Stimulated activated CD8-positive, alpha-beta memory T cell treated with anti-CD3 and anti-CD28 coated beads, Interleukin-12 subunit alpha, Interleukin-12 subunit beta, amount 100 ng/mL, for 4 hours (primary cell): Measurements from ENCODE around the gene TMED4.
"Not testable (repeated sequence)": the region's sequence is repeated elsewhere in the genome, so short reads cannot be mapped to it uniquely, and the experiment has no call there.

ENCODE experiments used
- DNase-seq: peaks from one replicate; pipeline ENCODE4 v3.0.0-alpha.2; 2020; ENCODE audit warnings: low read depth

Gene TMED4

DNA sequence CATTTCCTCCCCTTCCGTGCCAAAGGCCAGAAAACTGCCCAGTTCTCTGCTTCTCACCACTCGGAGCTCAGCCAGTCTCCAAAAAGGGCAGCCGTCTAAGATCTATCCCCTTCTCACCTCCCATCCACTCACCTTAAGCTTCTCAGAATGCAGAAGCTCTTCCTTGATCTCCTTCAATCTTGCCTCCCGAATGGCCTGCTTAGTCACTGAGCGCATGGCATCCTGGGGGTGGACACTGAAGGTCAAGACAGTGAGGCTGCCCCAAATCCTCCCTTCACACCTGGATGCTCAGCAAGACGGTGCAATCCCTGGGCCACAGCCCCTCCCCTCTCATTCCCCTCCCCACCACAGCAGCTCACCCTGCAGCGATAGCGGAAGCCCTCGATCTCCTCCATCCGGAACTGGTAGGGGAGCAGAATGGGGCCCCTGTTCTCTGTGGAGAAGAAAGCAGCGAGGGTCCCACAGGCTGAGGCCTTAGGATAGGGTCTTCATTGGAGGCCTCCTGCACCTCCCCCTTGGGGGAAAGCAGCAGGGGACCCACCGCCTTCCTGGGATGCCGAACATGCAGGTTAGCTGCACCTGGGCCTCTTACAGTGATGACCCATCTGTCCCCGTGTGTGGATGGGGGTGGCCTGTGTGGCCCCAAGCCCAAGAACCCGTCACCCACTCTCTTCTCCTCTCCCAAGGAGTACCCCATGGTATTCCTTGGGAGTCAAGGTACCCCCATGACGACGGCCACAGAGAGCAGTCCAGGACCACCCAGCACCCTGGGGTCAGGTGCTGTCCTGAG is 13.1 kb downstream of the TMED4 start:
- no peak for DNase-seq

DNA sequence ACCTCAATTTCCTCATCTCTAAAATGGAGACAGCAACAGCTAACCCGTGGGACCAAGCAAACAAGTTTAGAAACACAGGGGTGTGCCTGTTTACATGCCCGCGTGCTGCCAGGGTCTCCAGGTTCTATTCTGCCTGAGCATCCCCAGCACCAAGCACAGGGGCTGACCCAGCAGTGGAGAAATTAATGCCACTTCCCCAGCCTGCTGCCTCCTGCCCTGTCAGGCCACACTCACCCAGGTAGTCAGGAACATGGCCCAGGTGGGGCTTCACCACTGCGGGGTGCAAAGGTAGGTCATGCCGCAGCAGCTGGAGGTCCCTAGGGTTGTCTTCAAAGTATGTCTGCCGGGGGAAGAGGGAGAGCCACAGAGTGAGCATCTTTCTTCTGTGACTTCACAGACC is 14.1 kb downstream of the TMED4 start:
- no peak for DNase-seq

DNA sequence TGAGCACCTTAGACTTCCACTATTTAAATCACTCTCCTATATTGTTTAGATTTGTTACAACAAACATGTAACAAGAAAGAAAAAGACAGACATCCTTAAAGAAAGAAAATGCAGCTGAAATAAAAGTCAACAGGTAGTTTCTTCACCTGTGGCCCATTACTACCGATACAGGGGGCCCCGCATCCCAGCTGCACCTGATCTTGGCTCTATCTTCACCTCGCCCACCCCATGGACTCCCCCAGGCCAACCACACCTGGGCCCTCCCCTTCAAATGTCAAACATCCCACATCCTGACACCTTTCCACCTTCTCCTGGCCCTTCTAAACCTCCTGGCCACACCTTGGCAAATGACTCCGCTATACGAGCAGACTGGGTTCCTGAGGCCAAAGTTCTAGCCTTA is 15.4 kb downstream of the TMED4 start:
- DNase-seq, result no peak

DNA sequence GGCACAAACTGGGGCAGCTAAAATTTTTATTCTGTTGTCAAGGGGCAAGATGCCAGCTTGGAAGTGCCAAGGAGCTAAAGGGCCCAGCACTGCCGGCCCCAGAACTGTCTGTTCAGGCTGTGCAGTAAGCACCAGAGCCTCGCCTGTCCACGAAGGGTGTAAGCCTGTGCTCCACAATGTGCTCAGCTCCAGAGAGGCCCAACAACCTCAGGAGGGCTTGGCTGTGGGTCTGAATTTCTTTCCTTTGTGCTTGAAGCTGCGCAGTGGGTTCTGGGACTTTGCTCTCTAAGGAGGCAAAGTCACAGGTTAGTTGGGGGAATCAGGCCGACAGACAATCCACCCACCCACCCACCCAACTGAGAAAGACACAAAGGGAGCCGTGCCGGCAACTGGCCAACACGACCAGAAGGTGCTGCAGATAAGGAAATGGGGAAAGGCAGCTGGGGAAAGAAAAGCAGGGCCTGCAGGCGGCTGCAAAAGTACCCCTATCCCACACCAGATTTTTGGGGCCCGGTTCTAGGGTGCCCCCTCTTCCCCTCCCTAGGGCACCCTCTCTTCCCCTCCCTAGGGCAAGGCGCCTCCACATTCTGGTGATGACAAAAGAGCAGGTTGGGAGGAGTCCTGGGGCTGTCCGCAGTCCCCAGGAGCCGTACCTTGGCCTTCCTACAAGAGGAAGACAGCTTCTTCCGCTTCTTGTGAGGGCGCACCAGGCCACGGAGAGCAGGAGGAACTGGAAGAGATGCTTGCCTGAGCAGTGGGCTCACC is 16.1 kb downstream of the TMED4 start:
- DNase-seq, result no peak

DNA sequence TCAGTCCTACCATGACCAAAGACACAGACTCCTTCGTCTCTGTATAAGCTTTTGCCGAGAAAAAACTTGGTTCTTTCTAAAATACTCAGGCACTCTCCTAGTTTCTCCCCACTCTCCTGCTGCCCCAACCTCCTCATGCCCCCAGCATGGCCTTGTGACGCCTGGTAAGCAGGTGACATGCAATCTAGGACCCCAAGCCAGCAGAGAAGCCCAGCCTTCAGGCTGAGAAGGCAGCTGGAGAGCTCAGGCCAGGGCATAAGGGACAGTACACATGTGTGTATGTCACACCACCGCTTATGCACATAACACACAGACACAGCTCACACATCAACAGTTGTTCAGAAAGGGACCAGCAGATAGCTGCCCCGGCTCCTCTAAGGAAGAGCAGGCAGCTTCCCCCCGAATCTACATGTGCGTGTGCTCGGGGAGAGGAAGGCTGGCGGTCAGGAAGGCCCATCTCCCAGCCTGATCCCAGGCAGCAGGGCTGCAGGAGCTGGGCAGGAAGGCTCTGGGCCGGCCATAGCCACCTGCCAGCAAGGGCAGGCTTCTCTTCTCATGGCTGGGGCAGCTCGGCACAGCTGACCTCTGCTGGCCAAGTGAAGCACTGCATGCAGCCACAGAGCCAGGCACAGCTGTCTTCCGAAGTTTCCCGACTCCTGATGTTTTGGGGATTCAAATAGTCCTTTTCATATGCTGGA is 16.8 kb downstream of the TMED4 start:
- DNase-seq, result peak; percentile 36

DNA sequence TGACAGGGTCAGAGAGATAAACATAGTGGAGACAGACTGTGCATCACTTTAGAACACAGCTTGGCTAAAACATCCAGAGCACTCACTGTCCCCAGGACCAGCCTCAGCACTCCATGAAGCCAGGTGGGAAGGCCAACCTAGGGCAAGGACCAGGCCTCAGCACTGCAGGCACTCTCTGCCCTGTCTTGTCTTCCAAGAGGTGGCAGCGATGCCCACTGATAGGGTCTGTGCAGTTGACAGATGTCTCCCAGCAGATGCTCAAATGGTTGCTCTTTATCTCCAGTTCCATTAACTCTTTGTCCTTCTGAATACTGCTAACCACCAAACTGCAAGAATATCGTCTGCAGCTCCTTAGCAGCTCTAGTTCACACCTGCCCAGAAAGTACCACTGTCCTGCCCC is 17.4 kb downstream of the TMED4 start:
- no peak for DNase-seq

DNA sequence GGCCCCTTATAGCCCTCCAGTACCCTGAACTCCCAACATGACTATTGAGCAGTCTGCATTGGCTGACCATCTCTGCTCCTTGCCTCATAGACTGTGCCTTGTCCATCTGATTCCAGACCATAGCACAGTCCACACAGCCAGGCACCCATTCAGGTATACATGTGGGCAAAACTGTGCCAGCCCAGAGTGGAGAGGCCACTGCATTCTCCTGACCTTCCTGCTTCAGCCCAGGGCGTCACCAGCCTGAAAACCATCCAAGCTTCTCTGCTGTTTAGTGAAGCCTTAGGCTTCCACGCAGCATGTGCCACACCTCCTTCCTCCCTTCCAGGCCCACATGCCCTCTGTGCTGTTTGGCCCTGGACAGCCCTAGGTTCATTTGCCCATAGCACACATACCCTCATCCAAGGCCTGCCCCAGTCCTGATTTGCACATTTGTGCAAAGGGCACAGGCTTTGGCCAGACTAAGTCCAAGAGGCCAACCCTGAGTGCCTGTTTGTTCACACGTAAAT is 18.8 kb downstream of the TMED4 start:
- DNase-seq, result no peak

DNA sequence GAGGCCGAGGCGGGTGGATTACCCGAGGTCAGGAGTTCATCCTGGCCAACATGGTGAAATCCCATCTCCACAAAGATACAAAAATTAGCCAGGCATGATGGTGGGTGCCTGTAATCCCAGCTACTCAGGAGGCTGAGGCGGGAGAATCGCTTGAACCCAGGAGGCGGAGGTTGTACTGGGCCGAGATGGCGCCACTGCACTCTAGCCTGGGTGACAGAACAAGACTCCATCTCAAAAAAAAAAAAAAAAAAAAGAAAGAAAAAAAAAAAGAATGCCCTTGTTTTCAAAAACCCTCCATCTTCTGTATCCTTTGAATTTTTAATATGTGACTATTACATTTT is 19.4 kb downstream of the TMED4 start:
- not testable (repeated sequence) for DNase-seq

DNA sequence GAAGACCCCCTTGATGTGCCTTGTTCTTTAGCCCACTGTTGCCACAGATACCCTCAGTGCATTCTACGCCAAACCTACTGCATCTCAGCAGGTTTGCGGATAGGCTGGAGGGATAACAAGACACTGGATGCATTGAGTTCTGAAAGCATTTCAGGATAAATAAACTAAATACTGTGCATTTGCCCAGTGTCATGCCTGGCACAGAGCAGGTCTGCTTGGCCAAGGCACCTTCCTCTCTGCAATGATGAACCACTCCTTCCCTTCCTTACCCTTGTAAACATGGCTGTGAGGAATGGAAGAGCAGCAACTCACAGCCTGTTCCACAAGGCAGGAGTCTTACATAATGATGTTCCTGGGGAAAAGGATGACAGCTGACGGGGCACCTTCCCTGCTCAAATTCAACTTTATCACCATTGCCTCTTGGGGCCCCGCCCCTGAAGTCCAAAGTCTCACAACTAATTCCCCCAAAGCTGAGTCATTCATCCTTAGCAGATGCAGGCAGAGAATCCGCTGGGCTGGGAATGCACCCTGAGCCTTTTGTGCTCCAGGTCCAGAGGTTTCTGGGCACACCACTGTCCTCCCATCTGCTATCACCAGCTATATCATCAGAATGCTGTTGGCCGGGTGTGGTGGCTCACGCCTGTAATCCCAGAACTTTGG is 19.9 kb downstream of the TMED4 start:
- DNase-seq, result no peak

DNA sequence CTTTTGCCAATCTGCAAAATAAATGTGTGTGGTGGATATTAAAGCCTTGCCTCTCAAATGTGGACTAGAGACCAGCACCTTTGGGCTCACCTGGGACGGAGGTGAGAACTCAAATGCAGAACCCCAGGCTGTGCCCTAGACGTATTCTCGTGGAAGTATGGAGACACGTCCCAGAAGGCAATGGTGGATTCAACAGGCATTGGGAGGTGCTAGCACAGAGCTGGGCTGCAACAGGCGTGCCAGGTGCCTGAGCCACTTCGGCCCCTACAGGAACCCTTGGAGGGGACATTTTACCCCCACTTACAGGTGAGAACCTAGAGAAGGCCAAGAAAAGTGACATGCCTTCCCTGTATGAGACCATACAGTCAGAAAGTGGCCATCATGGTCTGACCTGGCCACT is 20.6 kb downstream of the TMED4 start:
- no peak for DNase-seq

DNA sequence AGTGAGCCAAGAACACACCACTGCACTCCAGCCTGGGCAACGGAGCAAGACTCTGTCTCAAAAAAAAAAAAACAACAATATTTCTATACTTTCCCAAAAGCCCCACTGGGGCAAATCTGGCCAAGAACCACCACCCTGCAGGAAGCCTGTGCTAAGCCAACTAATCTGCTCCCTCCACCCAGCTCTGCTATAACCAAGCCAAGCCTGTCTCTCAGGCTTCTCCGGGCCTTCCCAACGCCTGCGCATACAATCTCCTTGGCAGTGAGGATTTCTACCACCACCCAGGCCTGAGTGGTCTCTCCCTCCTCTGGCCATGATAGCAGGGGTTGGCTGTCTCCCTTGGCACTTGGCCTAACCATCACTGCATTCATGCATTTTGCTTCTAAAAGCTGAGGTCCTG is 22.5 kb downstream of the TMED4 start:
- DNase-seq, result no peak

DNA sequence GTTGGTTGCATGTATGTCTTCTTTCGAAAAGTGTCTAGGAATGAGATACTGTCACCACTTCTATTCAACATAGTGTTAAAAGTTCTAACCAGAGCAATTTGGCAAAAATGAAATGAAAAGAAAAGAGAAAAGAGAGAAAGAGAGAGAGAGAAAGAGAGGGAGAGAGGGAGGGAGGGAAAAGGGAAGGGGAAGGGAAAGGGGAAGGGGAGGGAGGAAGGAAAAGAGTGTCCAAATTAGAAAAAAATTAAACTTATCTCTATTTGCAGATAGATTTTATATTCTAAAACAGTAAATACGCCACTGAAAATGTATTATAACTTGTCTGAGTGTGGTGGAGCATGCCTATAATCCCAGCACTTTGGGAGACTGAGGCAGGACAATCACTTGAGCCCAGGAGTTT is 24.5 kb downstream of the TMED4 start:
- DNase-seq, result no peak

DNA sequence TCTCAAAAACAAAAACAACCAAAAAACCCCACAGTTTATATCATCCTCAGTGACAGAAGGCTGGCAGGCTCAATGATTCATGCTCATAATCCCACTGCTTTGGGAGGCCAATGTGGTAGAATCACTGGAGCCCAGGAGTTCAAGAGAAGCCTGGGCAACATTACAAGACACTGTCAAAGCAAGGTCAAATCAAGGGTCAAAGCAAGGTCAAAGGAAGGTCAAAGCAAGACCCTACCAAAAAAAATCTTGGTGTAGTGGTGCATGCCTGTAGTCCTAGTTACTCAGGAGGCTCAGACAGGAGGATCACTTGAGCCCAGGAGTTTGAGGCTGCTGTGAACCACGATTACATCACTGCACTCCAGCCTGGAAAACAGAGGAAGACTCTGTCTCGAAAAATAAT is 26.7 kb downstream of the TMED4 start:
- DNase-seq, result no peak

DNA sequence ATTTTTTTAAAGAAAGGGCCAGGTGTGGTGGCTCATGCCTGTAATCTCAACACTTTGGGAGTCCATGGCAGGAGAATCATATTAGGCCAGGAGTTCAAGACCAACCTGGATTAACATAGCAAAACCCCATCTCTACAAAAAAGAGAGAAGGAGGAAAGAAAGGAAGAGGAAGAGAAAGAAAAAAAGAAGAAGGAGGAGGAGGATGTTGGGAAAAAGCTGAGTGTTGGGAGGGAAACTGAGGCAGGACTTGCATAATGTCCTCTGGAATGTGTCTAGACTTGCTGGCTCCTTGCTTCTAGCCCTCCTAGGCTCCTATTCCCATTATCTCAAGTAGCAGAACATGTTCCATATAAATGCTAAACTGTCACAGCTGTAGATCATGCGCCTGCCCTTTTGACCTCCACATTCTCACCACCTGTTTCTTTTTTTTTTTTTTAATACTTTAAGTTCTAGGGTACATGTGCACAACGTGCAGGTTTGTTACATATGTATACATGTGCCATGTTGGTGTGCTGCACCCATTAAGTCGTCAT is 29.5 kb downstream of the TMED4 start:
- DNase-seq, result not testable (repeated sequence)

DNA sequence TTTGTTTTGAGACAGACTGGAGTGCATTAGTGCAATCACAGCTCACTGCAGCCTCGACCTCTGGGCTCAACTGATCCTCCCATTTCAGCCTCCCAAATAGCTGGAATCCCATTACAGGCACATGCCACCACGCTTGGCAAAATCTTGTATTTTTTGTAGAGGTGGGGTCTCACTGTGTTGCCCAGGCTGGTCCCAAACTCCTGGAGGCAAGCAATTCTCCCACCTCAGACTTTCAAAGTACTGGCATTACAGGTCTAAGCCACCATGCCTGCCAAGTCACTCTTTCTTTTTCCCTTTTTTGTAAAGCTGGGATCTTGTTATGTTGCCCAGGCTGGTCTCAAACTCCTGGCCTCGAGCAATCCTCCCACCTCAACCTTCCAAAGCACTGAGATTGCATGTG is 32.6 kb downstream of the TMED4 start:
- DNase-seq, result no peak

DNA sequence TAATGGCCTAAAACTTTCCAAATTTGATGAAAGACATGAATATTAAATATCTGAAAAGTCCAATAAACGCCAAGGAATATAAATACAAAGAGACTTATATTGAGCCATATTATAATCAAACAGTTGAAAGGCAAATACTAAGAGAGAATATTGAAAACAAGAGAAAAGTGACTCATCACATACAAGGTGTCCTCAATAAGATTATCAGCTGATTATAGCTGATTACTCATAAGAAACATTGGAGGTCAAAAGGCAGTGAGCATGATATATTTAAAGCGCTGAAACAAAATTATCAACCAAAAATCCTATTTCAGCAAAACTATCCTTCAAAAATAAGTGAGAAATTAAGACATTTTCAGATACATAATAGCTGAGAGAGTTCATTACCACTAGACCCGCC is 33.1 kb downstream of the TMED4 start:
- DNase-seq, result no peak

DNA sequence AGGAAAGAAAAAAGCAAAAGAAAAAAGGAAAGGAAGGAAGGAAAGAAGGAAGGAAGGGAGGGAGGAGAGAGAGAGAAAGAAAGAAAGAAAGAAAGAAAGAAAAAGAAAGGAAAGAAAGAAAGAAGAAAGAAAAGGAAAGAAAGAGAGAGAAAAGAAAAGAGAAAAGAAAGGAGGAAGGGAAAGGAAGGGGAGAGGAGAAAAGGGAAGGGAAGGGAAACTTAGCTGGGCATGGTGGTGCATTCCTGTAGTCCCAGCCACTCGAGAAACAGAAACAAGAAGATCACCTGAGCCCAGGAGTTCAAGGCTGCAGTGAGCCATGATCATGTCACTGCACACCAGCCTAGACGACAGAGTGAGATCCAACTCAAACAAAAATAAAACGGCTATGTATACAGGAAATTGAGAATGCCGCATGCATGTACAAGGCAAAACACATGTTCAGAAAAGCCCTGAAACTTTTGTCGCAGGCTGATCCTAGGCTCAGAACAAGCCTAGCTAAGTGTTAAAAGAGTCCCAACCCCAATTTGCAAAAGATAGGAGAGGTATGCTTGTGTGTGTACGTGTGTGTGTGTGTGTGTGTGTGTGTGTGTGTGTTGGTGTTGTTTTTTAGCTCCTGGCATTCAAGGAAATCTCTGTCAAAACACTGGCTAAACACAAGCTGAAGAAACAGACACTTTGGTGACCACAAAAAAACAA is 34.3 kb downstream of the TMED4 start:
- DNase-seq, result no peak

DNA sequence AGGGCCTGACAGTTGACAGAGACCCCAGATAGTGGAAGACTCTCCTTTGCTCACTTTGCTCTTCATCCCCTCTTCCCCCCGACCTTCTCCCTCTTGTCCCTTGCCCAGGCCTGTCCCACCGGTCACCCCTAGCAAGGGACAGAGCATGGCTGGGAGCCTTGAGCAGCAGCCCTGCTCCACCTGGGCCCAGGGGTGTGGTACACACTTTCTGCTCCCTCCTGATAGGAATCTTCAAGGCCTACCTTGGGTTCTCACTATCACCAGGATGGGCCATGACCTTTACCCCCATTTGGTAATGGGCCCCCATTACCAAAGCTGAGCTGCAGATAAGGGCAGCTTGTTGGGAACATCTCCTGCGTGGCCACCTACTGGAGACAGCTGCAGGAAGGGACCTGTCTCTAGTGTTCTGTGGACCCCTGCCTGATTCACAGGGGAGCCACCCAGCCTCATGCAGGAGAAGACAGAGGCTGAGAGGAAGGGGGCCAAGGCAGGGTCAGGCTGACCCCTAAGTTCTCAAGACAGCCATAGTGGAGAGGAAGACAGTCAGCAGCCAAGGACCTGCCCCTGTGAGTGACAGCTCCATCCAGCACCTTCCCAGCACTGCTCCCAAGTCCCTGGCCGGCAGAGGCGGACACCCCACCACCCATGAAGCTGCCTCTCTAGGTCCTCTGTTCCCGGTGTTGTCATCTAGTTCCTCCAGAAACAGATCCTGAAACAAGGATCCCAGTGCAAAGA is 40.0 kb downstream of the TMED4 start:
- no peak for DNase-seq

DNA sequence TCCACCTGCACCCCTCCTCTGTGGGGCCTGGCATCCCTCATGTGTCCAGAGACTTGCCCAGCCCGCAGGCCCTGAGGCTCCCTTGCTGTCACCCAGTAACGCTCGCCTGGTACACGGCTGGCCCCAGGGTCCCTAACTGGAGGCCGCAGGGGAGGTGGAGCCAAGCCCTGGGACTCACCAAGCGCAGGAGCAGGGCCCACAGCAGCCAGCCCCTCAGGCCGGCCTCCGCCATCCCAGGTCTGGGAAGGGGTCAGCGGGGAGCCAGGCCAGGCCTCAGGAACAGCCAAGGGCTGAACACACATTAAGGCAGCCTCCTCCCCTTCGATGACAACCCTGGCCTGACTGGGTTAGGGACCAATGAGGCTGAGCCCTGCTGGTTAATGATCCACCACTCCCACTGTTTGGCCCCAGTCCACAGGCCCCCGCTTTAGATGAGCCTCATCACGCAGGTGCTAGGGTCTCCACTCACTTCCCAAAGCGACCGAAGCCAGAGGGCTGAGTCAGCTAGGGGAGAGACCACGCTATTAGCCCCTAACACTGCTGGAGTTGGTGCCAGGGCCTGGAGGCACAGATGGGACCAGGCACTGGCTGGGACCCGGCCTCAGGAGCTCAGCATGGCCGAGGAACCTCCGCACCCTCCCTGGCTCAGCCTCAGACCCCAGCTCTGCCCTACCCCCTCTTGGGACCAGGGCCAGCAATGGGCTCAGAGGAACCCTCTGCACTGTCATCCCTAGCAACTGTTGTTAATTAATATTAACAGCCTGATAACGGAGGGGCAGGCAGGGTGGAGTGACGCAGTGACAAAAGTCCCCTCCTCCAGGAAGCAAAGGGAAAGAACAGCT is 40.8 kb downstream of the TMED4 start, which contains the start of gene NPC1L1:
TSS of gene NPC1L1 (minus strand) at position 303 of the 842 bp plus-strand sequence. CDS start at position 232, 71 bp downstream.
- no peak for DNase-seq

DNA sequence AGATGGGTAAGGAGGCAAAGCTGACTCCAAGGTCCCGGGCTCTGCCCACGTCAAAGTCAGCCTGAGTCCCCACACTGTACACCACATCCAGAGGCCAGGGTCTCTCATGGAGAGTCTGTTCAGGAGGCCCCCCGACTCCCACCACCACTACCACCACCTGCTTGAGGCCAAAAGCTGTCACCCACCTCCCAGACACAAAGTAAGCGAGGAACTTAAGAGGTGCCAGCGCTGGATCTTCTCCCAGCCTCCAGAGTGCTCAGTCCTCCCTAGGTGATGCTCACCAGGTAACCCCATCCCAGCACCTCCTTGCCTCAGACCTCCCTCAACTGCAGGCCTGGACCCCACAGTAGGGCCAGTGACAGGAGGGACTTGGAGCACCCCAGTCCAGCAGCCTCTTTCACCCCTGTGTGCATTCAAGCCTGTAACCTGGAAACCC is 41.4 kb downstream of the TMED4 start:
- no peak for DNase-seq
